ENCODE results near the gene USP19. TPM values are rescaled to one million over a fixed set of nuclear protein-coding genes. Genes with fewer than 3 reads are reported as not detected.
A peak's percentile ranks its signal among the peaks of the same experiment; 100 is the strongest.

The USP19 gene
- total RNA-seq, 2 experiments from 2014 or later: 45.2 to 45.9 TPM

GRCh38 chr3:49132073-49132436 is 11.4 kb upstream of the USP19 start:
- no peak overlapping the region for H3K27ac Mint-ChIP-seq
- CTCF ChIA-PET: interaction anchor here (0.5 to 0.8 kb wide), 2 partner anchors 27 to 30 kb away, joined by 3 read pairs; no protein-coding TSS in a partner anchor
- POLR2A ChIA-PET: no interaction called here
- intact Hi-C loops (cut with DNase I, micrococcal nuclease): no loop called here
- no peak for DNase-seq
- peaks cover 6% of the 10 kb centered on the region for H3K4me1 Mint-ChIP-seq
- no peak overlapping the region for H3K4me3 Mint-ChIP-seq
- H3K36me3 Mint-ChIP-seq (ENCODE audit: low read depth): no peaks in the 10 kb centered on the region
- H3K27me3 Mint-ChIP-seq: peaks cover 15% of the 10 kb centered on the region
- ATAC-seq: no peak
- no peaks in the 10 kb centered on the region for H3K9me3 Mint-ChIP-seq (ENCODE audit: low read depth)

- no peaks in the 10 kb centered on the region for H3K36me3 Mint-ChIP-seq (ENCODE audit: low read depth)
- ChIA-PET POLR2A (no interaction called here), CTCF (interaction anchor here (0.8 kb wide), 1 partner anchor 28 kb away, joined by 3 read pairs; no protein-coding TSS in a partner anchor)
- H3K9me3 Mint-ChIP-seq (ENCODE audit: low read depth): no peaks in the 10 kb centered on the region
- intact Hi-C loops (cut with DNase I, micrococcal nuclease): no loop called here
- H3K27ac Mint-ChIP-seq: no peak overlapping the region
- peaks cover 15% of the 10 kb centered on the region for H3K27me3 Mint-ChIP-seq
- no peak for ATAC-seq
- H3K4me3 Mint-ChIP-seq: no peak overlapping the region
- no peak for DNase-seq
- peaks cover 6% of the 10 kb centered on the region for H3K4me1 Mint-ChIP-seq
Measured at GRCh38 chr3:49131576-49131975, 11.0 kb upstream of the USP19 start.

GRCh38 chr3:49131040-49131439 is 10.4 kb upstream of the USP19 start:
- Mint-ChIP-seq H3K36me3 (ENCODE audit: low read depth) (no peaks in the 10 kb centered on the region), H3K27ac (no peak overlapping the region), H3K9me3 (ENCODE audit: low read depth) (no peaks in the 10 kb centered on the region), H3K4me1 (peaks cover 6% of the 10 kb centered on the region), H3K27me3 (peaks cover 15% of the 10 kb centered on the region), H3K4me3 (no peak overlapping the region)
- ATAC-seq (no peak), DNase-seq (no peak)
- intact Hi-C loops (cut with DNase I, micrococcal nuclease): no loop called here
- POLR2A ChIA-PET: interaction anchor here (0.6 kb wide), 1 partner anchor 58 kb away, joined by 7 read pairs; no protein-coding TSS in a partner anchor
- CTCF ChIA-PET: no interaction called here

- Mint-ChIP-seq H3K4me1 (peaks cover 9% of the 10 kb centered on the region), H3K4me3 (no peak overlapping the region), H3K36me3 (ENCODE audit: low read depth) (no peaks in the 10 kb centered on the region), H3K9me3 (ENCODE audit: low read depth) (no peaks in the 10 kb centered on the region), H3K27me3 (no peaks in the 10 kb centered on the region), H3K27ac (no peak overlapping the region)
- intact Hi-C loops (cut with DNase I, micrococcal nuclease): loop anchor here in 1 of 2 experiments (5.0 kb wide), 1 partner anchor 823 kb away; the partner anchor contains the start of gene NME6
- CTCF ChIA-PET: interaction anchor here (0.8 kb wide), 1 partner anchor 14 kb away, joined by 3 read pairs; no protein-coding TSS in a partner anchor
- no peak for ATAC-seq
- no peak for DNase-seq
- POLR2A ChIA-PET: no interaction called here
Measured at GRCh38 chr3:49124991-49125670, 4.5 kb upstream of the USP19 start.

- intact Hi-C loops (cut with DNase I, micrococcal nuclease): loop anchor here in 1 of 2 experiments (5.0 kb wide), 1 partner anchor 822 kb away; the partner anchor contains the start of gene NME6
- DNase-seq: no peak
- no peaks in the 10 kb centered on the region for H3K9me3 Mint-ChIP-seq (ENCODE audit: low read depth)
- H3K27me3 Mint-ChIP-seq: no peaks in the 10 kb centered on the region
- H3K4me1 Mint-ChIP-seq: peaks cover 15% of the 10 kb centered on the region
- H3K27ac Mint-ChIP-seq: no peak overlapping the region
- no peak for ATAC-seq
- no peaks in the 10 kb centered on the region for H3K36me3 Mint-ChIP-seq (ENCODE audit: low read depth)
- no peak overlapping the region for H3K4me3 Mint-ChIP-seq
- POLR2A ChIA-PET: no interaction called here
- CTCF ChIA-PET: interaction anchor here (0.6 to 1.5 kb wide), 2 partner anchors 47 to 529 kb away, joined by 3 to 4 read pairs; partner anchors contain the start of gene KLHDC8B
Measured at GRCh38 chr3:49124203-49124602, 3.6 kb upstream of the USP19 start.

DNA sequence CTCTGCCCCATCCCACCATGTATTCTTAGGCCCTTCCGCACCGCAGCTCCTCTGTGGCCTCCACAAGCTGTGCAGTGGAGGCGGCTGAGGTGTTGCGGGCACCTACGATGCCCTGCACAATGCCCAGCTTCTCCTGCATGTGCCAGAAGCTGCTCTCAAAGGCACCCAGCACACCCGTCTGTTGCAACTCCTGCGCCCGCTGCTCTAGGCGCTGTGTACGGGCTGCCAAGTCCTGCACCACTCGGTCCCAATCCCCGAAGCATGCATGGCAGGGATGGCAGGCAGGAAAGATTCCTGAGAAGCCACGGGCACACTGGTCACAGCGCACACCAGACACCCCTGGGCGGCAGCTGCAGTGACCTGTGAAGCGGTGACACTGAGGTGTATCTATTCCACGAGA is 3.1 kb upstream of the USP19 start:
- ATAC-seq (no peak), DNase-seq (no peak)
- intact Hi-C loops (cut with DNase I, micrococcal nuclease): loop anchor here in 1 of 2 experiments (5.0 kb wide), 1 partner anchor 821 kb away; the partner anchor contains the start of gene NME6
- CTCF ChIA-PET: interaction anchor here (1.5 kb wide), 1 partner anchor 48 kb away, joined by 4 read pairs; the partner anchor contains the start of gene KLHDC8B
- peaks cover 5% of the 10 kb centered on the region for H3K36me3 Mint-ChIP-seq (ENCODE audit: low read depth)
- POLR2A ChIA-PET: interaction anchor here (0.6 kb wide), 1 partner anchor 693 kb away, joined by 3 read pairs; no protein-coding TSS in a partner anchor
- H3K27me3 Mint-ChIP-seq: no peaks in the 10 kb centered on the region
- H3K27ac Mint-ChIP-seq: no peak overlapping the region
- H3K4me1 Mint-ChIP-seq: peaks cover 19% of the 10 kb centered on the region
- no peak overlapping the region for H3K4me3 Mint-ChIP-seq
- no peaks in the 10 kb centered on the region for H3K9me3 Mint-ChIP-seq (ENCODE audit: low read depth)

- ChIA-PET CTCF (interaction anchor here (1.5 to 1.6 kb wide), 2 partner anchors 41 to 49 kb away, joined by 4 to 5 read pairs; partner anchors contain the start of gene KLHDC8B), POLR2A (interaction anchor here (0.6 kb wide), 1 partner anchor 694 kb away, joined by 3 read pairs; no protein-coding TSS in a partner anchor)
- Mint-ChIP-seq H3K27me3 (no peaks in the 10 kb centered on the region), H3K9me3 (ENCODE audit: low read depth) (no peaks in the 10 kb centered on the region), H3K36me3 (ENCODE audit: low read depth) (peaks cover 7% of the 10 kb centered on the region), H3K27ac (no peak overlapping the region), H3K4me1 (peaks cover 19% of the 10 kb centered on the region), H3K4me3 (no peak overlapping the region)
- DNase-seq (no peak), ATAC-seq (no peak)
- intact Hi-C loops (cut with DNase I, micrococcal nuclease): loop anchor here in 1 of 2 experiments (5.0 kb wide), 1 partner anchor 821 kb away; the partner anchor contains the start of gene NME6
Measured at GRCh38 chr3:49122886-49123545, 2.4 kb upstream of the USP19 start.

DNA sequence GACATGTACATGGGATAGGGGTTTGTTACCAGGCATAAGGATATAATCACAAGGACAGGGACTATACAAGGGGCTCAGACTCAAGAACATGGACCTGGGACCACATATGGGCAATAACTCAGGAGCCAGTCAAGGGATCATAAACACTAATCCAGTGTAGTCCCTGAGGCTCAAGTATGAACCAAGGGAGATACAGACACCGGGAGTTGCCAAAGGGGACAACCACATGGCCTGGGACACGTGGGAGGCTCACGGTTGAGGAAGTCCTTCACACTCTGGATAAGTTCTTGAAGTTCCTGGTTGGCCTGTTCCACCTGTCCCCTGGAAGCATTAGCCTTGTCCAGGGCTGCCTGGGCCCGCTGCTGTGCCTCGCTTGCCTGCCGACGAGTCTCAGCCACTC is 1.8 kb upstream of the USP19 start:
- no peak overlapping the region for H3K27ac Mint-ChIP-seq
- H3K36me3 Mint-ChIP-seq (ENCODE audit: low read depth): peaks cover 11% of the 10 kb centered on the region
- no peaks in the 10 kb centered on the region for H3K27me3 Mint-ChIP-seq
- ChIA-PET POLR2A (no interaction called here), CTCF (interaction anchor here (1.6 kb wide), 1 partner anchor 42 kb away, joined by 5 read pairs; no protein-coding TSS in a partner anchor)
- no peaks in the 10 kb centered on the region for H3K9me3 Mint-ChIP-seq (ENCODE audit: low read depth)
- peaks cover 19% of the 10 kb centered on the region for H3K4me1 Mint-ChIP-seq
- intact Hi-C loops (cut with DNase I, micrococcal nuclease): loop anchor here in 1 of 2 experiments (5.0 kb wide), 1 partner anchor 820 kb away; the partner anchor contains the start of gene NME6
- ATAC-seq (no peak), DNase-seq (no peak)
- H3K4me3 Mint-ChIP-seq: no peak overlapping the region

GRCh38 chr3:49122022-49122421 is 1.4 kb upstream of the USP19 start:
- H3K27ac Mint-ChIP-seq: peak overlapping the region; percentile 38
- peaks cover 19% of the 10 kb centered on the region for H3K4me1 Mint-ChIP-seq
- intact Hi-C loops (cut with DNase I, micrococcal nuclease): loop anchor here in 1 of 2 experiments (5.0 kb wide), 1 partner anchor 820 kb away; the partner anchor contains the start of gene NME6
- POLR2A ChIA-PET: no interaction called here
- no peak for DNase-seq
- H3K27me3 Mint-ChIP-seq: no peaks in the 10 kb centered on the region
- H3K4me3 Mint-ChIP-seq: no peak overlapping the region
- ATAC-seq: no peak
- peaks cover 11% of the 10 kb centered on the region for H3K36me3 Mint-ChIP-seq (ENCODE audit: low read depth)
- CTCF ChIA-PET: interaction anchor here (1.6 kb wide), 1 partner anchor 42 kb away, joined by 5 read pairs; no protein-coding TSS in a partner anchor
- H3K9me3 Mint-ChIP-seq (ENCODE audit: low read depth): no peaks in the 10 kb centered on the region

GRCh38 chr3:49121132-49121736 is 611 bp upstream of the USP19 start:
- peak overlapping the region; percentile 87 for H3K4me3 Mint-ChIP-seq
- no peak for DNase-seq
- peak overlapping the region; percentile 64 for H3K27ac Mint-ChIP-seq
- H3K9me3 Mint-ChIP-seq (ENCODE audit: low read depth): no peaks in the 10 kb centered on the region
- H3K4me1 Mint-ChIP-seq: peaks cover 19% of the 10 kb centered on the region
- ATAC-seq: no peak
- H3K36me3 Mint-ChIP-seq (ENCODE audit: low read depth): peaks cover 15% of the 10 kb centered on the region
- ChIA-PET POLR2A (interaction anchor here (0.7 to 1.5 kb wide), 4 partner anchors 12 to 404 kb away, joined by 4 to 22 read pairs (median 4); partner anchors contain the start of genes IP6K2 and QRICH1), CTCF (interaction anchor here (1.0 to 3.3 kb wide), 5 partner anchors 16 to 49 kb away, joined by 4 to 26 read pairs (median 5); partner anchors contain the start of gene QRICH1)
- intact Hi-C loops (cut with DNase I, micrococcal nuclease): loop anchor here (2.0 to 5.0 kb wide), 3 partner anchors 16 to 819 kb away; partner anchors contain the start of genes IMPDH2 (in 1 of the 2), NME6 (in 1 of the 2) and QARS1 (in 1 of the 2)
- H3K27me3 Mint-ChIP-seq: no peaks in the 10 kb centered on the region
